Right lobe of liver (tissue), 4 donors: ENCODE results near the gene B4GALT5.

ENCODE experiments used
- POLR2A ChIP-seq: fragments of 450-650 bp; IDR thresholded peaks from one replicate; pipeline ENCODE4 v1.6.1; 2017; ENCODE audit warnings: antibody characterized with exemption, mild to moderate bottlenecking
- TF ChIP-seq, protein P1 (sequence below), 4 donors: fragments of 200-600 bp in 3 of 4; fragments of 450-650 bp in 1 of 4; IDR thresholded peaks; one replicate each; pipeline versions ENCODE4 v1.5.1 to v1.8.0; 2016 to 2022; ENCODE audit warnings: antibody characterized with exemption in 4 of 4, mild to moderate bottlenecking in 2 of 4
- donor health status: DM: no; HTN: no; CAD: no.
- donor health status: DM: no; HTN: no; CAD: no.
- donor health status: DM: no; HTN: yes; CAD: no.

DNA sequence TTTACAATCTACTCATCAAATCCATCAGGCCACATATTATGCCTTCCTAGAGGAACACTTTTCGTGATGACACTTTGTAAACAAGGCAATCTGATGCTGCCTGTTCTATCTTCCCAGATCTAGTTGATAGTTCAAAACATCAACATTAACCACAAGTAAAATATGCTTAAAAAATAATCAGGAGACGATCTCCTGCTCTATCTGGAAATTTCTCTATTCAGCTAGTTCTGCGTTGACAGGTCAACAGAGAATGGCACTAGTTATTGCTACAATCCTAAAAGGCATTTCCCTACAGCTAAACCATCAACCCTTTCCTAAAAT, 2.1 kb downstream of the B4GALT5 start:
- no peak for TF ChIP-seq POLR2A
- TF ChIP-seq, protein P1, sequence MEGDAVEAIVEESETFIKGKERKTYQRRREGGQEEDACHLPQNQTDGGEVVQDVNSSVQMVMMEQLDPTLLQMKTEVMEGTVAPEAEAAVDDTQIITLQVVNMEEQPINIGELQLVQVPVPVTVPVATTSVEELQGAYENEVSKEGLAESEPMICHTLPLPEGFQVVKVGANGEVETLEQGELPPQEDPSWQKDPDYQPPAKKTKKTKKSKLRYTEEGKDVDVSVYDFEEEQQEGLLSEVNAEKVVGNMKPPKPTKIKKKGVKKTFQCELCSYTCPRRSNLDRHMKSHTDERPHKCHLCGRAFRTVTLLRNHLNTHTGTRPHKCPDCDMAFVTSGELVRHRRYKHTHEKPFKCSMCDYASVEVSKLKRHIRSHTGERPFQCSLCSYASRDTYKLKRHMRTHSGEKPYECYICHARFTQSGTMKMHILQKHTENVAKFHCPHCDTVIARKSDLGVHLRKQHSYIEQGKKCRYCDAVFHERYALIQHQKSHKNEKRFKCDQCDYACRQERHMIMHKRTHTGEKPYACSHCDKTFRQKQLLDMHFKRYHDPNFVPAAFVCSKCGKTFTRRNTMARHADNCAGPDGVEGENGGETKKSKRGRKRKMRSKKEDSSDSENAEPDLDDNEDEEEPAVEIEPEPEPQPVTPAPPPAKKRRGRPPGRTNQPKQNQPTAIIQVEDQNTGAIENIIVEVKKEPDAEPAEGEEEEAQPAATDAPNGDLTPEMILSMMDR (IDR thresholded peaks at IDR 0.05), result no peak
